Esophagus muscularis mucosa (tissue), 4 donors: Measurements from ENCODE around the gene MTAP. TPM values are rescaled to one million over a fixed set of nuclear protein-coding genes. Genes with fewer than 3 reads are reported as not detected.

Source experiments
- DNase-seq: peaks from one replicate; pipeline ENCODE4 v3.0.0-alpha.2; 2017; ENCODE audit errors: extremely low spot score
- H3K27ac ChIP-seq, 4 donors: fragments of 200-600 bp; sonication (generic); replicated peaks in 1 of 4; 1 replicate in 3 of 4; 2 replicates in 1 of 4; pipeline ENCODE4 v1.5.1; 2016 to 2019; ENCODE audit warnings: mild to moderate bottlenecking in 1 of 4
- H3K27me3 ChIP-seq, 4 donors: fragments of 200-600 bp; sonication (generic); one replicate each; pipeline versions ENCODE4 v1.5.1 to v1.6.0; 2016 to 2019
- H3K36me3 ChIP-seq, 4 donors: fragments of 200-600 bp; sonication (generic); one replicate each; pipeline ENCODE4 v1.5.1; 2016 to 2019
- H3K4me1 ChIP-seq, 4 donors: fragments of 200-600 bp; sonication (generic); one replicate each; pipeline ENCODE4 v1.5.1; 2016 to 2019
- H3K4me3 ChIP-seq, 4 donors: fragments of 200-600 bp; sonication (generic); 1 replicate in 2 of 4; 2 replicates in 2 of 4; pipeline ENCODE4 v1.5.1; 2016 to 2019; ENCODE audit warnings: mild to moderate bottlenecking in 4 of 4, moderate library complexity in 1 of 4
- H3K9me3 ChIP-seq, 4 donors: fragments of 200-600 bp; sonication (generic); 1 replicate in 3 of 4; 2 replicates in 1 of 4; pipeline ENCODE4 v1.5.1; 2016 to 2019
- CTCF ChIP-seq, 3 experiments: fragments of 200-600 bp in 2 of 3; fragments of 450-650 bp in 1 of 3; sonication (generic) in 2 of 3; IDR thresholded peaks; one replicate each; pipeline ENCODE4 v1.5.1; 2017 to 2019; ENCODE audit warnings: antibody characterized with exemption in 3 of 3, mild to moderate bottlenecking in 2 of 3, moderate library complexity in 1 of 3
- EP300 ChIP-seq: sonication (generic); formaldehyde crosslinking; IDR thresholded peaks from one replicate; pipeline ENCODE4 v1.6.1; 2017; ENCODE audit warnings: antibody characterized with exemption
- POLR2A ChIP-seq: fragments of 450-650 bp; IDR thresholded peaks from one replicate; pipeline ENCODE4 v1.6.1; 2017; ENCODE audit warnings: antibody characterized with exemption, moderate library complexity, mild to moderate bottlenecking, low read depth
- POLR2AphosphoS5 ChIP-seq, 2 donors: sonication (generic); formaldehyde crosslinking; IDR thresholded peaks; one replicate each; pipeline ENCODE4 v1.6.1; 2017; ENCODE audit warnings: antibody characterized with exemption in 2 of 2
- WGBS: methylation state at CpG from one replicate; pipeline ENCODE4 v1.1.5; 2018; 5-methylcytosine and 5-hydroxymethylcytosine counted together
- intact Hi-C: fragments of 100-400 bp; cut with DNase I; formaldehyde crosslinking; loops from one replicate; pipeline ENCODE4 v1.15.1; 2023
- total RNA-seq, 4 donors: library from RNA; depleted of rRNA; stranded (reverse); fragments of >200 nt; gene quantifications; one replicate each; pipeline versions ENCODE4 v1.1.0 to v1.2.1, GENCODE V29; 2016

MTAP gene
- total RNA-seq, 4 donors from 2014 or later = 18.1 to 26.0 (median 22.1) TPM

GRCh38 chr9:21854119-21854518 lies 51.7 kb downstream of the MTAP start:
- H3K27me3 ChIP-seq = no peaks in the 10 kb centered on the region
- H3K9me3 ChIP-seq = no peaks in the 10 kb centered on the region
- peaks cover 0 to 3% (median 0%) of the 10 kb centered on the region in 4 donors for H3K4me1 ChIP-seq
- 96% methylated on average over 4 of the region's 4 CpGs for WGBS
- TF ChIP-seq CTCF (IDR thresholded peaks at IDR 0.05) = no peak
- no peak for TF ChIP-seq EP300
- no peak for TF ChIP-seq POLR2AphosphoS5 (IDR thresholded peaks at IDR 0.05)
- TF ChIP-seq POLR2A = no peak
- peaks cover 5 to 62% (median 31%) of the 10 kb centered on the region in 4 donors for H3K36me3 ChIP-seq
- H3K4me3 ChIP-seq = no peak overlapping the region
- no peak overlapping the region for H3K27ac ChIP-seq
- DNase-seq = no peak
- intact Hi-C loops = no loop called here

DNA sequence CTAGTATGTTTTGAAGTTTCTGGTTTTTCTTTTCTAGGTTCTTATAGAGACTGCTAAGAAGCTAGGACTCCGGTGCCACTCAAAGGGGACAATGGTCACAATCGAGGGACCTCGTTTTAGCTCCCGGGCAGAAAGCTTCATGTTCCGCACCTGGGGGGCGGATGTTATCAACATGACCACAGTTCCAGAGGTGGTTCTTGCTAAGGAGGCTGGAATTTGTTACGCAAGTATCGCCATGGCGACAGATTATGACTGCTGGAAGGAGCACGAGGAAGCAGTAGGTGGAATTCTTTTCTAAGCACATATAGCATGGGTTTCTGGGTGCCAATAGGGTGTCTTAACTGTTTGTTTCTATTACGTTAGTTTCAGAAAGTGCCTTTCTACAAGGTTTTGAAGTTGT lies 52.2 kb downstream of the MTAP start:
- no peaks in the 10 kb centered on the region for H3K9me3 ChIP-seq
- no peak overlapping the region for H3K4me3 ChIP-seq
- DNase-seq = no peak
- intact Hi-C loops = no loop called here
- H3K36me3 ChIP-seq = peaks cover 5 to 63% (median 36%) of the 10 kb centered on the region in 4 donors
- WGBS = 92% methylated on average over 11 of the region's 11 CpGs
- no peaks in the 10 kb centered on the region for H3K27me3 ChIP-seq
- TF ChIP-seq EP300 (no peak), POLR2A (no peak), CTCF (IDR thresholded peaks at IDR 0.05) (no peak), POLR2AphosphoS5 (IDR thresholded peaks at IDR 0.05) (no peak)
- H3K27ac ChIP-seq = no peak overlapping the region
- peaks cover 0 to 3% (median 0%) of the 10 kb centered on the region in 4 donors for H3K4me1 ChIP-seq

- intact Hi-C loops = no loop called here
- TF ChIP-seq POLR2A (no peak), POLR2AphosphoS5 (IDR thresholded peaks at IDR 0.05) (no peak), EP300 (no peak), CTCF (IDR thresholded peaks at IDR 0.05) (no peak)
- Histone ChIP-seq H3K27ac (no peak overlapping the region), H3K9me3 (no peaks in the 10 kb centered on the region), H3K4me1 (peaks cover 0 to 3% (median 0%) of the 10 kb centered on the region in 4 donors), H3K36me3 (peaks cover 9 to 73% (median 50%) of the 10 kb centered on the region in 4 donors), H3K27me3 (no peaks in the 10 kb centered on the region), H3K4me3 (no peak overlapping the region)
- 76% methylated on average over 5 of the region's 5 CpGs for WGBS
- DNase-seq = no peak
Observed at GRCh38 chr9:21856301-21857094, 54.1 kb downstream of the MTAP start.

DNA sequence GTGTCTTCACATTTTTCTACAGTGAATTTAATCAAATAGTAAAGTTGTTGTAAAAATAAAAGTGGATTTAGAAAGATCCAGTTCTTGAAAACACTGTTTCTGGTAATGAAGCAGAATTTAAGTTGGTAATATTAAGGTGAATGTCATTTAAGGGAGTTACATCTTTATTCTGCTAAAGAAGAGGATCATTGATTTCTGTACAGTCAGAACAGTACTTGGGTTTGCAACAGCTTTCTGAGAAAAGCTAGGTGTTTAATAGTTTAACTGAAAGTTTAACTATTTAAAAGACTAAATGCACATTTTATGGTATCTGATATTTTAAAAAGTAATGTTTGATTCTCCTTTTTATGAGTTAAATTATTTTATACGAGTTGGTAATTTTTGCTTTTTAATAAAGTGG lies 60.4 kb downstream of the MTAP start:
- Histone ChIP-seq H3K4me3 (no peak overlapping the region), H3K4me1 (no peaks in the 10 kb centered on the region), H3K27me3 (no peaks in the 10 kb centered on the region), H3K27ac (no peak overlapping the region), H3K36me3 (peaks cover 9 to 77% (median 47%) of the 10 kb centered on the region in 4 donors), H3K9me3 (no peaks in the 10 kb centered on the region)
- TF ChIP-seq EP300 (no peak), CTCF (IDR thresholded peaks at IDR 0.05) (no peak), POLR2AphosphoS5 (IDR thresholded peaks at IDR 0.05) (no peak), POLR2A (no peak)
- DNase-seq = no peak
- intact Hi-C loops = no loop called here
- WGBS = 94% methylated on average over 1 of the region's 1 CpG
